GM21737 (cell line): ENCODE results near the gene CCDC15.
A peak's percentile ranks its signal among the peaks of the same experiment; 100 is the strongest.

Experiments
- ATAC-seq: cut with Tn5 transposase; IDR thresholded peaks from one replicate; pipeline ENCODE4 v1.9.1; 2021; ENCODE audit warnings: mild to moderate bottlenecking, moderate library complexity; ENCODE audit not compliant: unreplicated experiment

CCDC15 gene, protein sequence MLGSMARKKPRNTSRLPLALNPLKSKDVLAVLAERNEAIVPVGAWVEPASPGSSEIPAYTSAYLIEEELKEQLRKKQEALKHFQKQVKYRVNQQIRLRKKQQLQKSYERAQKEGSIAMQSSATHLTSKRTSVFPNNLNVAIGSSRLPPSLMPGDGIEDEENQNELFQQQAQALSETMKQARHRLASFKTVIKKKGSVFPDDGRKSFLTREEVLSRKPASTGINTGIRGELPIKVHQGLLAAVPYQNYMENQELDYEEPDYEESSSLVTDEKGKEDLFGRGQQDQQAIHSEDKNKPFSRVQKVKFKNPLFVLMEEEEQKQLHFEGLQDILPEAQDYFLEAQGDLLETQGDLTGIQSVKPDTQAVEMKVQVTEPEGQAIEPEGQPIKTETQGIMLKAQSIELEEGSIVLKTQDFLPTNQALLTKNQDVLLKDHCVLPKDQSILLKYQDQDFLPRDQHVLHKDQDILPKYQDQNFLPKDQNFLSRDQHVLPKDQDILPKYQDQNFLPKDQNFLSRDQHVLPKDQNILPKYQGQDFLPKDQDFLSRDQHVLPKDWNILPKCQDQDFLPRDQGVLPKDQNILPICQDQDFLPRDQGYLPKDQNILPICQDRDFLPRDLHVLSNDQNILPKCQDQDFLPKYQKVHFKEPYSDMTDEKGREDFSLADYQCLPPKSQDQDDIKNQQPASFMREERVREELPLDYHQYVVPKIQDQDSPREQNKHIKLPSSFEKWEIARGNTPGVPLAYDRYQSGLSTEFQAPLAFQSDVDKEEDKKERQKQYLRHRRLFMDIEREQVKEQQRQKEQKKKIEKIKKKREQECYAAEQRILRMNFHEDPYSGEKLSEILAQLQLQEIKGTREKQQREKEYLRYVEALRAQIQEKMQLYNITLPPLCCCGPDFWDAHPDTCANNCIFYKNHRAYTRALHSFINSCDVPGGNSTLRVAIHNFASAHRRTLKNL

DNA sequence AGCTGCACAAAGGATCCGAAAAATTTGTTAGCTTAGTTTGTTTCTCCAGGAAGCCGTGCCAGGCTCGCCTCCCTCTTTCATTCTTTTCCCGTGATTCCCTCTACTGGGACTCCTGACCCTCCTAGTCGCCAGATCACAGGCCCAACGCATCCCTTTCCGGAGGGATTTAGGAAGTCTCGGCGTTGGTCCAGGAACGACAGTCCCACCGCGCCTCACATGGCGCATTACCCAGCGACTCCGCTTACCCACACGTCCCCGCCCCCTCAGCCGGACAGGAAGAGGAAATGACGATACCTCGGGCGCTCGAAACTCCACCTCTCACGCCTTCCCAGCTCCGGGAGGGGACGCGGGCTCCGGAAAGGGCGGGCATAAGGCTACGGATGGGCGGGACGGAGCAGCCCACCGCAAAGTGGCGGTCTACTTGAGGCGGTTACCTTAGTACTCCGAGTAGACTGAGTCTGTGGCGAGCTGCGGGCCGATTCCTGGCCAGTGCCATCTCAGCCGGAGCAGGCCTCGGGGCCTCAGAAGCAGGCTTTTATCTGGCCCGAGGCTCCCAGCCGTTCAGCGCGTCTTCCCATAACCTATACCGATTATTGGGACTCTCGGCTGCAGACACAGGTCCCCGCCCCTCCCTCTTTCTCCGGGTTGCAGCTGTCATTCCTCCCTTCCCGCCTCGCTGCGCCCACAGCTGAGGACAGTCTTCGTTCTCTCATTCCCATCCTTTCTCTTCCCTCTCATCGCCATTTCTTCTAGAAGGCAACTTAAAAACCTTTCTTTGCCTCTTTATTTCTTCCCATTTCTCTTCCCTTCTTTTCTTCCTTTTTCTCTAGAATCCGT, at the start of gene CCDC15:
TSS of gene CCDC15 (plus strand) at position 450 of the 837 bp plus-strand sequence. CDS start 531 bp downstream, outside the sequence.
- ATAC-seq, result peak; percentile 99

DNA sequence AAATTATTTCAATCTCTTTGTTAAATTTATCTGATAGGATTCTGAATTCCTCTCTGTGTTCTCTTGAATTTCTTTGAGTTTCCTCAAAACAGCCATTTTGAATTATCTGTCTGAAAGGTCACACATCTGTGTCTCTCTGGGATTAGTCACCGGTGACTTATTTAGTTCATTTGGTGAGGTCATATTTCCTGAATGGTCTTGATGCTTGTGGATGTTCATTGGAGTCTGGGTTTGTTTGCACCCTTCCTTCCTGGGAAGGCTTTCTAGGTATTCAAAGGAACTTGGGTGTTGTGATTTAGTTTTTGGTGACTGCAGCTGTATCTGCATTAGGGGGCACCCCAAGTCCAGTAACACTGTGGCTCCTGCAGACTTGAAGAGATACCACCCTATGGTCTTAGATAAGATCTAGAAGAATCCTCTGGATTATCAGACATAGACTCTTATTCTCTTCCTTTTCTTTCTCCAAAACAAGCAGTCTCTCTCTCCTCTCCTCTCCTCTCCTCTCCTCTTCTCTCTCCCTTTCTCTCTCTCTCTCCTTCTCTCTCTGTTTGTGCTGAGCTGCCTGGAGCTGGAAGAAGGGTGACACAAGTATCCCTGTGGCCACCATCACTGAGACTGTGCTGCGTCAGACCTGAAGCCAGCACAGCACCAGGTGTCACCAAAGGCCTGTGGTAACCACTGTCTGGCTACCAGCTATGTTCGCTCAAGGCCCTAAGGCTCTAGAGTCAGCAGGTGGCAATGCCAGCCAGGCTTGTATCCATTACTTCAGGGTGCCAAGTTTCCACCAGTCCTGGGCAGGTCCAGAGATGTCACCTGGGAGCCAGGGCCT, 38.2 kb upstream of the CCDC15 start:
- no peak for ATAC-seq

DNA sequence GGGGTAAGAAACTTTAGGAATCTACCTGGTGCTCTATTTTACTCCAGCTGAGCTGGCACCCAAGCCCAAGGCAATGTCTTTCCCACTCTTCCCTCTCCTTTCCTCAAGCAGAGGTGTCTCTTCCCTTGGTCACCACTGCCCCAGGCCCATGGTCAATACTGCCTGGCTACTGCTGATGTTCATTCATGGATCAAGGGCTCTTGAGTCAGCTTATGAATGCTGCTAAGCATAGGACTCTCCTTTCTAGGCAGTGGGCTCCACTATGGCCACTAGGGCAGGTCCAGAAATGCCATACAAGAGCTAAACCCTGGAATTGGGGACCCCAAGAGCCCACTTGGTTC, 37.7 kb upstream of the CCDC15 start:
- no peak for ATAC-seq

DNA sequence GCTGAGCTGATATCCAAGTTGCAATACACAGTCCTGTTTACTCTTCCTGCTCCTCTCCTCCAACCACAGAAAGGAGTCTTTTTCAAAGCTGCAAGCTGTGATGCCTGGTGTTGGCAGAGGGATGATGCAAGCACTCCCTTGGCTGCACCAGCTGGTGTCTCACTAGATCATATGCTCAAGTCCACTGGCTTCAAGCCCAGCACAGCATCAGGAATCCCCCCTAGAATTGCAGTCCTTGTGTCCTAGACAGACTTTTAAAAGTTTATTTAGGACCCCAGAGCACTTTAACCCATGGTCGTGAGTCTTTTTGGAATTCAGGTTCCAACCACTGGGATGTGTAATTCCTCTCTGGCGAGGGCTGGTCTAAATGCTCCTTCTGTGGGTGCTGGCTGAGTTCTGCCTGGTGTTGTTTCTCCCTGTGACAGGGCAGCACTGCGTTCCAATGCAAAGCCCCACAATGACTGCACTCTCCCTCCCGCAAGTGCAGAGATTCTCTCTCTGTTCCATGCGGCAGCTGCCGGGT, 36.8 kb upstream of the CCDC15 start:
- ATAC-seq, result no peak

DNA sequence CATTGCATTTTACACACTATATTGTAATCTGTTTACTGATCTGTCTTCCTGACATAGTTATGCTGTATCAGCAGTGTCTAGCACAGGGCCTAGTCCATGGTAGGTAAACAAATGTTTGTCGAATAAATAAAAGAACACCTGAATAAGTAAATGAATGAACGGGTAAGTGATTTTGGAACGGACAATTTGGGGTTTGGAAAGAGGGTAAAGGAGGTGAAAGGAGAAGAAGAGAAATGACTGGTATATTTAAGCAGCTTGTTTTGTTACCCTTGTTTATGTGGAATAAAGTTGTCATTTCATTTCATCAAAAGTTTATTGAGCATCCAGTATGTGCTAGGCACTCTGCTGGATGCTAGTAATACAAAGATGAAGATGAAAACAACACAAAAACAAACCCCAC, 35.1 kb upstream of the CCDC15 start, which contains the start of gene HEPN1:
TSS of gene HEPN1 (plus strand) at position 301 of the 400 bp plus-strand sequence.
- ATAC-seq, result no peak

DNA sequence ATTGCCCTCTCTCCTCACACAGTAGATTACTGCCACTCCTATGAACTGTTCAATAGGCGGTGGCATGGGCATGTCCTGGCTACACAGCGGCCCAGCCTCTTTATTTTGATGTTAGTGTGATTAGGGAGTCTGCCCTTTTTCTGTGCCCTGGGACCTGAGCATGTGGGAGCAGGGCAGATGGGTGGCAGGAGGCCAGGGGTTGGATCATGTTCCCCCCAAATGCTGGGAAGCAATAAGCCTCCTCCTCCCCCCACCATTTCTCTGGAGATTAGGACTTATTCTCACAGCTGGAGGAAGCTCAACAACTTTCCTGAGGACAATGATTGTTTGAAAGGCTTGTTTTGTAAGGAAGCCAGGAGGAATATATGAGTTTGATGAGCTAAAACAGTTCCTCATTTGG, 34.1 kb upstream of the CCDC15 start:
- ATAC-seq, result no peak

DNA sequence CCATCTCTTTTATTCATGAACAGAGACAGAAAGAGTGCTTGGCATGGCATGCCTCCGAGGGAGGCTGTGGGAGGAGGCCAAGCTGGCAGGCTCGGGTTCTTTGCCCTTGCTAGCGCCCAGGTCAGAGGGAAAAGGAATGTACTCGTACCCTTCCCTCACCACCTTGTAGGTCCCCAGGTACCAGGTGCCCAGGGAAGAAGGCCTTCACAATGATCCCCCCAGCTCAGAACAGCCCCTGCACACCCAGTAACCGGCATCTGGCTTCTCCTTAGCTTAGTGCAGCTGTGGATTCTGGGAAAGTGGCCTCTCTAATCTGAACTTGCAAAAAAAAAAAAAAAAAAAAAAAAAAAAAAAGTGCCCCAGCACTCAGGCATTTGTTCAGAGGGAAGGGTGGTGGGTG, 33.6 kb upstream of the CCDC15 start:
- no peak for ATAC-seq

DNA sequence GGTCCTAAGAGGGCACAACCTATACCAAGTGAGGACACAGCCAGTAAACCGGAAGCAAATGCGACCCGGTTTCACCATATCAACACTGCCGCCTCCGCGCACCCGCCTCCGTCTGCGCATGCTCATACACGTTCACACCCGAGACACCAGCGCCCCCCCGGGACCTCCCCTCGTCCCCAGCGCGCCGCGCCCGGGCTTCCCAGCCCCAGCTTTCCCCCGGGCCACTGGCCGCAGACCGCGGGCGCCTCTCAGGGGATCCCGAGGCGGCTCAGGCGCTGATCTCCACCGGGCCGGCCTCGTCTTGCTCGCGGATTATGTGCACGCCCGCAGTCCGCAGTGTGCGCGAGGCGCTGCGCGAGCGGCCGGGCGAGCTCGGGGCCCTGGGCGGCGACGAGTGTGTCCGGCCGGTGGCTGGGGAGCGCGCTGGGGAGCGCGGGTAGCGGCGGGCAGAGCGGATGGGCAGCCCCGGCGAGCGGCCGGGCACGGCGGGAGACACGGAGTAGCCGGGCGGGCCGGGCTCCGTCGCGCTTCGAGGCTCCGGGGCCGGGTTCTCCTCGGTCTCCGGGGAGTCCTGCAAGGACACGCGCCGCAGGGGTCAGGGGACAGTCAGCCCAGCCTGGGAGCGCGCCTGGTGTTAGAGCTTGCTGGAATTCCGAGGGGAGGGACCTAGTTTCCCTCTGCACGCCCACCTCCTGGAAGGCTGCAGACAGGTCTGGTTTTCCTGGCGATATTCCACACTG, 33.0 kb upstream of the CCDC15 start:
- ATAC-seq, result no peak

DNA sequence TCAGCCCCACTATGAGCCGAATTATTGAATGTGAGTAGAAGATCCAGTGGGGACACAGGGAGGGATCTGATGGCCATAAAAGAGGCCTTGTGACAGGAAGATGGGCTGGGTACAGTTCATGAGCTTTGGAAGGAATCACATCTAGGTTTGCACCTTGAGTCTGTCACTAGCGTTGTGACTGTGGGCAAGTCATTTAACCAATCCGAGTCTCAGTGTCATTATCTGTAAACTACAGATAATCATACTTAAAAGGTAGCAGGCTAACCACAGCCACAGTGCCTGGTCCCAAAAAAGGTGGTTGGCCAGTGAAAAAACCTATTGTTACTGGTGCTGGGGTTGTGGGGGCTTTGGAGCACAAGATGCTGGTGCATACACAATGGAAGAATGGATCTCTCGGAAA, 31.2 kb upstream of the CCDC15 start:
- ATAC-seq, result no peak

DNA sequence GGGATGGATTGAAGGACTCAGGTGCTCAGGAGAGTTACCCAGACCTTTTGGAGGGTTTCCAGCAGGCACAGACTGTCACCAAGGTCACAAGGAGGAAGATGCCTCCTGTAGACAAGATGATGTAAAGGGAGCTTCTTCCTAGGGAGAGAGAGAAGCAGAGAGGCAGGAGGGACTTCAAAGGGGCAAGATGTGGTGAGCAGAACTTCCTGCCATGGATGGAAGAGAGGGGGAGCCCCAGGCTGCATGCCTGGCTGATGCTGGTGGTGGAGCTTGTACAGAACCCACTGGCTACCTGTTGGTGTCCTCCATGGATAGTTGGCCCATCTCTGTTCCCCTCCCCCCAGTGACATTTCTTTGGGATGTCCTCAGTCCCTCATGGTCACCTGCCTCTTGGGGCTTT, 30.7 kb upstream of the CCDC15 start:
- no peak for ATAC-seq

DNA sequence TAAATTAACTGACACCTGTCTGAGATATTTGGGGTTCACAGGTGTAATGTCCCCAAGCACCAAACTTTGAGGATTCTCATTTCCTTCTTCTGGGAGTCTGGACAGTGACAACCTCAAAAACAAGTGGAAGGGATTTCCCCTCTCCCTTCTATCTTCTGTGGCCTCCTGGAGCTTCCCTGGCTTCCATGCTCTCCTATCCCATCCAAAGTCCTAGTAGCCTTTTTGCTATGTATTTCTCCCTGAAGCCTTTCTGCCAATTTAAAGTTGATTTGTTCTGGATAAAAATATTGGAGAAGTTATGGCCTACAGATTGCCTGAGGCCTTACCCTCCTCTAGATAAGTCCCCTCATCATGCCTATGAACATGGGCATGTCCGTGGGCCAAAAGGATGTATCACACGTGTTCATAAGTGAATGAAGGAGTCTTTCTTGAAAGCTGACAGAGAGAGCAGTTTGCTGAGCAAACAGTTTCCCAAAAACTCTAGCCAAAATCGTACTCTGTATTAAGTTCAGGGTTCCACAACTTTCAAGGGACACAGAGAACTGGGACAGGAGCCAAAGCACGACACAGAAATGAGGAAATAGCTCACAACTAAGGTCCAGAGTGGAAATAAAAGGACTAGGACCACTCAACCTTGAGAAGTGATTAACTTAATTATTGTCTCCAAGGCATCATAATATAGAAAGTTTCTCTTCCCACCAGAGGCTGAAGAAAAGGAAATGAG, 24.9 kb upstream of the CCDC15 start:
- no peak for ATAC-seq

DNA sequence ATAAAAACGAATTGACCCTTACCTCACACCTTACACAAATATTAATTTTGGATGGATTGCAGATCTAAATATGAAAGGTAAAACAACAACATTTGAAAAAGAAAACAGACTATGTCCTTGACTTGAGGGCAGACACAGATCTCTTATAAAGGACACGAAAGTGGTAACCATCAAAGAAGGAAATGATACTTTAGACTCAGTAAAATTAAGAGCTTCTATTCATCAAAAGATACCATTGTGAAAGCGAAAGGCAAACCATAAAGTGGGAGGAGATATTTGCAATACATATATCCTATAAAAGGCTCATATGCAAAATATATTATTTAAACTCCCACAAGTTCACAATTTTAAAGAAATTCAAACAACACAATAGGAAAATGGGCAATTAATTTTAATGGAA, 23.2 kb upstream of the CCDC15 start:
- ATAC-seq, result peak; percentile 90

DNA sequence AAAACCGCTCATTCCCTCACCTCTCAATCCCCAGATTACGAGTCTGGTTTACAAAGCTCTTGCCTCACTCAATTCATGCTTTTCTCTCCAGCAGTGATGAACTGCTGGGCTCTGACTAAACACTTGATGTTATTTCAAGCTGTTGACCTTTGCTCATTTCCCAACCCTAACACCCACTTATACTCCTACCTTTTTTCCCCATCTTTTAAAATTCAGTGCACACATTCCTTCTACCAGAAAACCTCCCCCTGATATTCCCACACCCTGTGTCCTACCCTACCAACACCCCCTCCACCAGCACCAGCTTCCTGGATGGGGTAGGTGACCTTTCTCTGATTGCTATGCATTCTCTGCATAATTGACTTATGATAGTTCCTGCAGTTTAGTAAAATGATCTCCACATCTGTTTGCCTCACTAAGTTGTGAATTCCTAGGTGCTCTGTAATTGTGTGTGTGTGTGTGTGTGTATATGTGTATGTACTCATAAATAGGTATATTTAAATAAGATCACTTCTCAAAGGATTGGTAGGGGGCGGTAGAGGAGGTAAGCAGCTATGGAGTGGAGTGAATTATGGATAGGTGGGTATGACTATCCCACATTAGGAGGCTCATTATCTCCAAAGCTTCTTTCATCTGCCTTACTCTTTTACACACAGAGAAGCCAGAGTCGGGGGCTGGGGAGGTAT, 19.0 kb upstream of the CCDC15 start:
- no peak for ATAC-seq

DNA sequence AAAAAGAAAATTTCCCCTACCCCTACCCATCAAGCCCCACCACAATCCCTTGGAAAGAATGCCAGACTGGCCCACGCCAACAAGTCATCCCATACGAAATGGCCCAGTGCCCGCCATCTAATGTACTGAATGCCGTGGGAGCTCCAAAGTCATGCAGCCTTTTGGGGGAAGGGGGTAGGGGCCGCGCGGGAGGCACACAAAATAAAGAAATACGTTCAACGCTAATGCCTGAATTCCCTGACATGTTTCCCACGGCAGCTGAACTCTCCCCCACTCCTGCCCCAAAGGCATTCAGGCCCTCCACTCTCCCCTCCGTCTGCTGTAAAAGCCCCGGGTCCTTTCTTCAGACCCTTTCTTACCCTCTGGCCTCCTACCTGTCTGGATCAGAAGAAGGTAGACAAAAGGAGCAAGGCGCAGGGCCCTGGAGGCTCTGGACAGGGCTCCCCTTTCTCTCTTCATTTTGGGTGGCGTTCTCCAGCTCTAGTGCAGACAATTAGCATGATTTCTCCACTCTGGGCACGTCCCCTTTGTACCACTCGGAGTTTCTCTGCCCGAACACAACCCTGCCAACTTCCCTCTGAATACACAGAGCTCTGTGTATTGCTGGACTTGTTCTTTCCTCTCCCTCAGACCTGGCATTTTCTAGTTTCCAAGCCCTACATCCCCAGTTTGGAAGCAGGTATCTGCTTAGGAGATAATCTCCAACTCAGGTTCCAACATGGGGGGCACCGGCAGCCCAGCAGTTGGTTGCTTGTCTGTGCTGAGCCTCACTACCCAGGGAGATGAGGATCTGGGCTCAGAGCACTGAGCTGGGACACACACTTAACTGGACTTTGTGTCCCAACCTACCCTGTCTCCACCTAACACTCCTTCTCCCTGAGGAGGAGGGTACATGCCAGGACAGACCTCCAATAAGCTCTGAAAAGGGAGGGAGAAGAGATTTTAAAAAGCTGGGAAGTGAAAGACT, 18.2 kb upstream of the CCDC15 start, which contains the start of gene HEPACAM:
TSS of gene HEPACAM (minus strand) at position 500 of the 967 bp plus-strand sequence. CDS start at position 459, 41 bp downstream.
- ATAC-seq, result no peak

DNA sequence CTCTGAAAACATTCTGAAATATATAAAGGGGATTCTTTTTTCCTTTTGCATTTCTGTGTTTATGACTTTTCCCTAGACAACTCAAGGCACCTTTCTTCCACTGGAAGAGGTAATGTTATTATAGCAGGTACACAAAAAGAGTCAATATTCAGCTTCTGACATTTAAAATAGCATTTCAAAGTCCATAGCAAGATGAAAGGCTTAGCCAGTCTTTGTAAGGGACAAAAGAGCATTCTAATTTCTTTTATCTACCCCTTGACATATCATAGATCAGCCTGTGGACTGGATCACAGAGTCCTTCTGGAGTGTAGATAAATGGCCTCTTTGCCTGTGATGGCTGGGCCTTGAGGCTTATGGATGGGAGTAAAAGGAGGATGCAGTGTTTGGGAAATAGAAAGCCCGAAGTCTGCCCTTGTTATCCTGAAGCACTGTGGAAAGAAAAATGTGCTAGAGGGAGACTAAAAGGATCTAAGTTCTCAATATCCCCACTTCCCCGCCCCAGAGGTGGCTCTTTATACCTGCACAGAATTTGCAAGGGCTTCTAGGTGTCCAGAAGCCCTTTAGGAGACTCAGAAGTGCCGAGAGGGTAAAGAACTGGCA, 16.6 kb upstream of the CCDC15 start:
- ATAC-seq, result no peak

DNA sequence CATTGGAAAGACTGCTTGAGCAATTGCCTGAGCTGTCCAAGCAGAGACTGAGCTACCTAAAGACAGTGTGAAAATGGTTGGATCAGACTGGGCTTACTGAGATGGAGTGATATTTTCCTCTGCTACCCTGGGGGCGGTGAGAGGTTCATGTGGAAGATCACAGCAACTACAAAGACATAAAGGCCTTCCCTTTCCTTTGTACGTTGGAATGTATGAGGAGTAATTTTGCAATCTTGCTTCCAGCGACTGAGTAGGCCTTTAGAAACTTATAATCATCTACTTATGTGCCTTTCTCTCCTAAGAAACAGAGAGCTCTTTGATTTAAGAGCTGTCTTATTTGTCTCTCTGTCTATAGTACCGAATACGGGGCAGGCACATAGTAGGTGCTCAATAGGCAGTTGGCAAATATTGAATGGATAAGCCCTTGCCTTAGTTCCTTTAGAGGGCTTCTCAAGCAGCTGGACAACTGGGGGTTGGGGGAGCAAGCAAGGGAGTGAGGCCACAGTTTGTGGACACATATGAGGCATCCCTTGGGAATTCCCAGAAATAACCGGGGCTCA, 15.7 kb upstream of the CCDC15 start:
- no peak for ATAC-seq
